A204.1 (cell line): ENCODE data around the gene NTNG1.
"Not testable (repeated sequence)": the region's sequence is repeated elsewhere in the genome, so short reads cannot be mapped to it uniquely, and the experiment has no call there.

Experiments
- FAIRE-seq: peaks from 2 replicates; lab custom pipeline; 2012; peaks lifted over from hg19 to GRCh38; lab: Jason Lieb, UNC

The NTNG1 gene

DNA sequence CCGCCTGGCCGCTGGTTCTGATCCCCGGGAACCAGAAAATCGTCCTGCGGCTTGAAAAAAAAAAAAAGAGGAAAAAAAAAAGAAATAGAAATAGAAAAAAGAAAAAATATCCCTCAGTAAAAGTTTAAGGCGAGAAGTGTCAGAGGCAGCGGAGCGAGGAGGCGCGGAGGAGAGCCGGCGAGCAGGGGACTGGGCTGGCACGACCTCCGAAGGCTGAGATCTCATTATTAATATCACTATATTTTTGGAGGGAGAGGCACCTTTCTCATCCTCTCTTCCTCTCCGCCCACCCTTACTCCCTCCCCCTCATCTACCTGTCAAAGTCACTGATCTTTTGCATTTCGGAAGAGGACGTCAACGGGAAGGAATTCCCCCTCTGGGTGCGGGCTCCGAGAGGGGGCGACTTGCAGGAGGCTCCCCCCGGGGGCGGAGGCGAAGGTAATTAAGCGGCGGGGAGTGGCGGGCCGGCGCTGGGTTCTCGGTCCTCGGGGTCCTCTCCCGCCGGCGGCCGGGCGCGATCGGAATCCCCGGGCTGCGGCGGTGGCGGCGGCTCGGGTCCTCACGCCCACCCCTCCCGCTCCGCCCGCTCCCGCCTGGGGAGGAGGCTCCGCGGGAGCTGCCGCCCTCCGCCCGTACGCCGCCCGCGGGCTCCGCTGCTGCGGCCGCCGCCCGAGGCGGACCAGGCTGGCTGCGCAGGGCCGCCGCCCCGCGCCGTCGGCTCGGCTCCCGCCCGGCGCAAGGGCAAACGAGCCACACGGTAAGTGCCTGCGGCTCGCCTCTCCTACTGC, at the start of gene NTNG1:
TSS of gene NTNG1 (plus strand) at position 337 of the 788 bp plus-strand sequence.
- FAIRE-seq = no peak

DNA sequence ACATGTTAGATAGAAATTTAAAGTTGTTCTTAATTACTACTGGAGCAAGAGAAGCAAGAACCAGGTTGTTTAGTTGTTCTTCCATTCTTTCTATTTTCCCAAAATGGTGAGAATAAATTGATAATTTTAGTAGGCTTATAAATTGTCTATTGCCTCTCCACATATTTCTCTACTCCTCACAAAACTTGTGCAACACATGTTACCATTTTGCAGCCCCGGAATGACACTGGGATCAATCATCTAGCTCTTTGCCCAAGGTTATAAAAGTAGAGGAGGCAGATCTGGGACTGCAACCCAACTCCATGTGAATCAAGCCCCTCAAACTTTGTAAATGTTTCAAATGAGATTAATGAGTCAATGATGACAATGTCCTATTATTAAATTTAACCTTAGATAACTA, 49.4 kb upstream of the NTNG1 start:
- FAIRE-seq = no peak

DNA sequence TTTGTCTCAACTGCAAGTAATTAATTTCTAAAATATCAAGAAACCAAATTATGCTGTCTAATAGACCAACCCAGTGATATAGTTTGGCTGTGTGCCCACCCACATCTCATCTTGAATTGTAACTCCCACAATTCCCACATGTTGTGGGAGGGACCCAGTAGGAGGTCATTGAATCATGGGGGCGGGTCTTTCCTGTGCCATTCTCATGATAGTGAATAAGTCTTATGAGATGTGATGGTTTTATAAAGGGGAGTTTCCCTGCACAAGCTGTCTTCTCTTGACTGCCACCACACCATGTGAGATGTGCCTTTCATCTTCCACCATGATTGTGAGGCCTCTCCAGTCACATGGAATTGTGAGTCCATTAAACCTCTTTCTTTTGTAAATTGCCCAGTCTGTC, 47.4 kb upstream of the NTNG1 start:
- FAIRE-seq = not testable (repeated sequence)

- no peak for FAIRE-seq
These were observed 45.2 kb upstream of the NTNG1 start for GRCh38 chr1:107095647-107096046.

GRCh38 chr1:107096690-107097089, 44.1 kb upstream of the NTNG1 start:
- no peak for FAIRE-seq

DNA sequence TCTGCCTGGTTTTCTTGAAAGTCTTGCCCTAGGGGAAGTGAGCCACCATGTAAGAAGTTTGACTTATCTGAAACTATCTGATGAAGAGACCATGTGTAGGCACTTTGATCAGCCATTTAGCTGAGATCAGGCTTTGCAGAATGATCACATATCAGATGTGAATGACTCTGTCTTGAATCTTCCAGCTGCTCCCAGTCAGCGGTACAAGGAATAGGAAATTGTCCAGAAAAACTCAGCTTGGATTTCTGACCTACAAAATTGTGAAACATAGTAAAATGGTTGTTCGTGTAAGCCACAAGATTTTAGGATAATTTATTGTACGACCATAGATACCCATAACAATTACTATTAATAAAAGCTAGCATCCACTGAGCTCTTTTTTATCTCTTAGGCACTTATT, 41.9 kb upstream of the NTNG1 start:
- FAIRE-seq = no peak

DNA sequence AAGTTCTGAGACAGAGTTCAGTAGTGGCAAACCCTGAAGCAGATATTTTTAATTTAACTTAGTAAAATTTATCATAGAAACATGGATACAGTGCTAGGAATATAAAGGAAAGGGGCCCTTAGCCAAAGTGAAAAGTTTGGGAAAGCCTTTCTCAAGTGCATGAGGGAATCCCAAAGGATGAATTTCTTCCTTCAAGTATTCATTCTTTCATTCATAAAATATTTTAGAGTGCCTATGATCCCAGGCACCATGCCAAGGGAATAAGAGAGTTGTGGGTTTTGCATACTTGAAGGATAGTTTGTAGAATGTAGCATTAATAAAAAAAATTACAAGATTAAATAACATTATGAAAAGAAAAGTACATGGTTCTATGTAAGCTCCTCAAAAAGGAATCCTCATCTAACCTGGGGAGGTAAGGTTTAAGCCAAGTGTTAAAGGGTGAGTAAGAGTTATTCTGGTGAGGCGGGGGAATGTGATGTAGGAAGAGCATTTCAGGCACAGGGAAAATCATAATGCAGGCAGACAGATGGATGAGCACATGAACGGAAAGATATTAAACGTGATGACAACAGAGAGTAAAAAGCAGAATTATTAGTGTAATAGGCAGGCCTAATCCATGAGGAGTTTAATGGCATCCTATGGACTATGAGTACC, 40.4 kb upstream of the NTNG1 start:
- no peak for FAIRE-seq

DNA sequence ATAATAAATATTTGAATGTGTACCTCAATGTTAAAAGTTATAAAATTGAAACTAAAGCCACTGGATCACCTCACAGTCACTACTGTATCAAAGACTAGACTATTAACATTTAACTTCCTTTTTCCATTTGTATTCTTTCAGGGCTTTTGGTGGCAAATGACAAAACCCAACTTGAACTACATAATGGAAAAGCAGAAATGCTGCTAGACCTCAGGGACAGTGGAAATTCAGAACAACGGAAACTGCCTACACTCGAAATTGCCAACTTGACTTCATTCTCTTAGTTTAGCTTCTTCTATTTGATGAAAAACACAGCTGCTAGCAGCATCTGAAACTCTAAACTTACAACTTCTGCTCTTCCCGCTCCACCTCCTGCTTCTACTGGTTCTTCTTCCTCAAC, 34.9 kb upstream of the NTNG1 start:
- no peak for FAIRE-seq

DNA sequence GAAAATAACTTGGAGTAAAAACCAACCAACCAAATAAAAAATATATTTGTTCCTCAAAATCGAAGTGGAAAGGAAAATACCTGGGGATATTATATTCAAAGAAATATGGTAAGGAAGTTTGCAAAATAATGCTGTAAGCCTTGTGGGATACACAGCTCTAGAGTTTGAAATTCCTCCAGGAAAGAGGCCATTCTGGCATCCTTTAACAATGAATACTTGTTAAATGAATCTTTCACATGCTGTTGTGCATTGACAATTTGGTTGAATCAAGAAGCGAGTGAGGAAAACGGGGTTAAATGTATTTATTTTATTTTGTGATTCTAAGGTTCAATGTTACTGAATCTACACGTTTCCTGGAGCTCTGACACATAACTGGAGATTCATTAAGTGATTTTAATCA, 30.5 kb upstream of the NTNG1 start:
- FAIRE-seq = no peak

GRCh38 chr1:107116306-107116790, 24.5 kb upstream of the NTNG1 start:
- no peak for FAIRE-seq

DNA sequence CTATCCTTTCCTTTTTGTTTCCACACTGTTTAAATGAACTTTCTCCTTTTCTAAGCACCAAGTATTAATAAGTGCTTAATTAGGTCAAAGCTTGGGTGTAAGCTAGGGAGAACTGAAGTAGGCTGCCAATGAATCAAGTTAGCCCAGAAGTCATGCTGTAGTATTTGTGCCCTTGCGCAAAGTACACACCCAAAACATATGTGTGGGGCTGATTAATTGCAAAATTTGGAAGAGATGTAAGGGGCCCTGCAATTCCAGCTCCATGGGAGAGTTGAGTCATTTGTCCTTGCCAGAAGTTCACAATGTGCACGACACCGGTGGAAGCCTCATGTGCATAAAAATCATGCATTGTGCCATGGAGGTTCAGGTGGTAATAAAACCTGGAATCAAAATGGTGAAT, 18.6 kb upstream of the NTNG1 start:
- FAIRE-seq = no peak

GRCh38 chr1:107123741-107124140, 17.1 kb upstream of the NTNG1 start:
- no peak for FAIRE-seq

DNA sequence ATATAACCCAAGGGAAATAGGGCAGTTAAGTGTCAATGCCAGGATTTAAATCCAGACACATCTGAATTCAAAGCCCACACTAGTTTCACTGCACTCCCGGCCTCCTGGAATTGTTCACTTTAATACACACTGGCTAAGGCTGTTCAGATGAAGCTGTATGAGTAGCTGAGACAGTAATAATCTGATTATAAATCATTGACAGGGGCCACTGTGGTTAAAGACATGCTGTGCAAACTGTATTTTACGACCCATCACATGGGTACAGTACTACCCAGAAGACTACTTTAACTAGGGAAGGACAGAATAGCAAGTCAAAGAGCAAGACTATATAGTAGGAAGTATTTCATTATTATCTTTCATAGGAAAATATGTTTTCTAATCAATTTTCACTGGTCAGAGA, 16.1 kb upstream of the NTNG1 start:
- no peak for FAIRE-seq

DNA sequence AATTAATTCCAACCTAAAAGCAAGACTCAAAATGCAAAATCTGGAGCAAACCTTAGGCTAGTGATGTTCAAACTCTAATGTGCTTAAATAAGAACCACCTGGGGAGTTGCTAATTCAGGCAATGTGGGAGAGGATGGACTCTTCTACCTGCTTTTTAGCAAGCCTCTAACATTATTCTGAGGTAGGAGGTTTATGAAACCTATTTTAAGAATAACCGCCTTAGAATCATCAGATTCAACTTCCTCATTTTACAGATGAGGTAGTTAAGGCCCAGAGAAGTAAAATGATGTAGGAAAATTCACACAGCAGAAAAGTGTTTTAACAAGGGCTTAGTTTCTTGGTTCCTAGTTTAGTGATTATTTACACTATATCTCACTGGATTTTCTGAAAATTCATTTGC, 8.6 kb upstream of the NTNG1 start:
- no peak for FAIRE-seq

GRCh38 chr1:107132780-107133179, 8.1 kb upstream of the NTNG1 start:
- FAIRE-seq = no peak

DNA sequence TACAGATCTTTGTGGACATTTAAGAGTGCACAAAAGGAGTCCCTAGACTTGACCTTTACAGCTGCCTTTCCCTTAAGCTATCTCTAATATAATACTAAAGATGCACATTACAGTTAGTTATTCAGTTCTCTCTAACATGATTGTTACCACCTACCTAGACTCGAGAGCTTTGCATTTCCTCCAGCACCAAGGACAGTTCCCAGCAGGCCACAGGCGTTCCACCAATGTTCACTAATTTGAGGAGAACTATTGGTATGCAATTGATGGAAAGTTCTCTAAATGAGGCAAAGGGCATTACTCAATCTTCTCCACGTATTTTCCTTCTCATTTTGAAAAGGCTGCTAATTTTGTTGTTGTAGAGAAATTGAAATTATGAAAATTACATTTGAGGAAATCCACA, 5.4 kb upstream of the NTNG1 start:
- FAIRE-seq = no peak

- FAIRE-seq = no peak
These were observed 2.7 kb upstream of the NTNG1 start for GRCh38 chr1:107138166-107138565.

DNA sequence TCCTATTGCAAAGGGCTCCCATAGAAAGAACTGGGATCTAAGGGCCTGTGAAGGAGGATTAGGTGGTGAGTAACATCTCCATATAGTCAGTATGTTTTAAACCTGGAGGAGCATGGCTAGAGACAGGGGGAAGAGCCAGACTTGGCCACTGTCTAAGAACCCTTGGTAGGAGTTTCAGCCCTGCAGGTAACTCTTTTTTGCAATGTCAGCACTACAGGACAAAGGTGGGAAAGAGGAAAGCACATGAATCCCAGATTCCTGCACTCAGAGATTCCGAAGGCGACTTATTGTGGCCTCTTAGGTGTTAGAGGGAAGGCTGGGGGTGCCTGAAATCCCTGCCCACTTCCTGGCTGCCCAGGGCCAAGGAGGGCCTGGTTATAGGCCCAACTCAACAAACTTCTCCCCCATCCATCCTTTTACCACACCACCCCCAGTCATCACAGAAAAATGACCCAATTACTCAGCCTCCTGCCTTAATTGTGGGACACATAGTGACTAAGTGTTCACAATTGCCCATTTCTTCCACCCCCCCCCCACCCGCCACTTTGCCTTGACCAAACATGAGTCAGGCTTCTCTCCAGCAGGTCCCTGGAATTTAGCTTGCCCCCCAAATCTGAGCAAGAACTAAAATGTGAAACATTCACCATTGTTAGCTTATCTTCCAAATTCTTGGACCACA, 1.9 kb upstream of the NTNG1 start:
- FAIRE-seq = no peak

DNA sequence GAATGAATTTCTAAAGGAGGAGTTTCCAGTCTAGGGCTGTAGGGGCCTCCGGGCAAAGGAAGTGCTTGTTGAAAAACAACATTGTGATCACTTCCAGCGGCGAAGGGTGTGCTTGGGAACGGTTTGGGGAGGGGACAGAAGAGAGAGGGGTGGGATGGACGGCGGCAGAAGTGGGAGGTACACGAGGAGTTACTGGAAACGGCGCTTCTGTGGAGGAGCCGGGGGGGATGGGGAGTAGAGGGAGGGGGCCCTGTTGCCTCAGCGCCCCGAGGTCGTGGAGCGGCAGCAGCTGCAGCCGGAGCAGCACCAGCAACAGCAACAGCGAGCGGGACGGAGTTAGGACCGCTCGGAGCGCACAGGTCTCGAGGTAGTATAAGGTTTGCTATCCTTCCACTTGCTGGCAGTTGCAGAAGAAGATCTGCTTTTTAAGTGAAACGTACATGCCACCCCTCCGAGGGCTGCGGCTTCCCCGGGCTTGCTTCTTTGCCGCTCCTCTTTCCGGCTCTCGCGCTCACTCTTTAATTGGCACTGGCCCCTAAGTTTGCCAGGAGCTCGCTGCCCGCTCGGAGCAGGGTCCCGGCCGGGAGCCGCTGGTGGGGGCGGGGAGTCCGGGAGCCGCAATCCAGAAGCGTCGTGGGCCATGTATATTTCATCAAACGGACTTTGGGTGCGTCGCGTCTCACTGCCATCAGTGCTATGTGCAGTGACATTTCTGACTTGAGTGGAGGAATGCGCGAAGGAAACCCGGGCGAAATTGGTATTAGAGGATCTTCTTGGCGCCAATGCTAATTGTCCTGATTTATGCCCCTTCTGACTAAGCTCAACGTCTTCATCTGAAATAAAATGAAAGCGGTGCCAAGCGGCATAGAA, 771 bp upstream of the NTNG1 start:
- FAIRE-seq = no peak

DNA sequence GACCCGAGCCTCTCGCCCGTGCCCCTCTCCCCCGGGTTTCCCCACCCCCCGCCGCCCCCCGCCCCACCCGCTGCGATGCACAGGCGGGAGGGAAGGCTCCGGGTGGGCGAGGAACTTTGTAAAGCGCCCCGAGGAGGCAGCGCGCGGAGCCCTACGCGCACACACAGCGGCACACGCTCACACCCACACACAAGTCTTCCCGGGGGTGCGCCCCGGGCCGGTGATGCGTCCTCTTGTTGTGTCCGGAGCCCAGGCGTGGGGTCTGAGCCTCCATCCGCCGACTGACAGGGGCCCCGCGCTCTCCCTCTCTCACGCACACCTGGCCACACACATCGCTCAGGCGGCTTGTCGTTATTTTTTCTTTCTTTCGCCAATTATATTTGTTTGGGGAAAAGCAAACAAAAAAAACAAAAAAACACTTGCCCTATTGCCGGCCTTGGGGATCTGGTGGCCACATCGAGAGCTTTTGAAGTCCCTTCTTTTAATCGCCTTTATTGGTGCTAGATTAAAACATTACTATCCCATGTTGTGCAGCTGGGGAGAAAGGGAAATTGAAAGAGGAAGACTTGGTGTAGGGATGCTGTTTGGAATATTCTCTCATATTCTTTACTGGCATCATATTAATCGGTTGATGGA, 770 bp downstream of the NTNG1 start:
- no peak for FAIRE-seq

GRCh38 chr1:107142140-107142542, 1.3 kb downstream of the NTNG1 start:
- peak; percentile 94 for FAIRE-seq

- no peak for FAIRE-seq
These were observed 1.8 kb downstream of the NTNG1 start for GRCh38 chr1:107142666-107143065.
